ENCODE results near the gene TMEM44. TPM values are rescaled to one million over a fixed set of nuclear protein-coding genes. Genes with fewer than 3 reads are reported as not detected.
"Not testable (repeated sequence)": the region's sequence is repeated elsewhere in the genome, so short reads cannot be mapped to it uniquely, and the experiment has no call there.

TMEM44 gene
- total RNA-seq, 2 experiments from 2014 or later = 4.0 to 5.8 TPM

DNA sequence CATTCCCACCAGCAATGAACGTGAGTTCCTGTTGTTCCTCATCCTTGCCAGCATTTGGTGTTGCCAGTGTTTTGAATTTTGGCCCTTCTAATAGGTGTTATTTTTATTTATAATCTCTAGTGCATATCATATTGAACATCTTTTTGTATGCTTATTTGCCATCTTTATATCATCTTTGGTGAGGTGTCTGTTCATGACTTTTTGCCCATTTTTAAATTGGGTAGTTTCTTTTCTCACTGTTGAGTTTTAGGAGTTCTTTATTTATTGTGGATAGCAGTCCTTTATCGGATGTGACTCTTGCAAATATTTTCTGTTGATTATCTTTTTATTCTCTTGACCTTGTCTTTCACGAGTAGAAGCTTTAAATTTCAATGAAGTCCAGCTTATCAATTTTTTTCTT is 86.2 kb downstream of the TMEM44 start:
- ChIA-PET CTCF (no interaction called here), POLR2A (no interaction called here)
- peaks cover 2% of the 10 kb centered on the region for H3K36me3 Mint-ChIP-seq
- no peak overlapping the region for H3K27ac Mint-ChIP-seq
- H3K4me1 Mint-ChIP-seq (ENCODE audit: low read depth) = no peaks in the 10 kb centered on the region
- no peaks in the 10 kb centered on the region for H3K27me3 Mint-ChIP-seq
- DNase-seq = no peak
- peaks cover 7% of the 10 kb centered on the region for H3K9me3 Mint-ChIP-seq
- H3K4me3 Mint-ChIP-seq = no peak overlapping the region
- intact Hi-C loops (cut with micrococcal nuclease) = no loop called here

GRCh38 chr3:194545538-194545937 is 87.7 kb downstream of the TMEM44 start:
- H3K36me3 Mint-ChIP-seq; H3K27ac Mint-ChIP-seq; intact Hi-C loops (cut with micrococcal nuclease); DNase-seq; H3K4me1 Mint-ChIP-seq (ENCODE audit: low read depth); H3K27me3 Mint-ChIP-seq; H3K9me3 Mint-ChIP-seq; H3K4me3 Mint-ChIP-seq; POLR2A ChIA-PET; CTCF ChIA-PET: not testable (repeated sequence)

DNA sequence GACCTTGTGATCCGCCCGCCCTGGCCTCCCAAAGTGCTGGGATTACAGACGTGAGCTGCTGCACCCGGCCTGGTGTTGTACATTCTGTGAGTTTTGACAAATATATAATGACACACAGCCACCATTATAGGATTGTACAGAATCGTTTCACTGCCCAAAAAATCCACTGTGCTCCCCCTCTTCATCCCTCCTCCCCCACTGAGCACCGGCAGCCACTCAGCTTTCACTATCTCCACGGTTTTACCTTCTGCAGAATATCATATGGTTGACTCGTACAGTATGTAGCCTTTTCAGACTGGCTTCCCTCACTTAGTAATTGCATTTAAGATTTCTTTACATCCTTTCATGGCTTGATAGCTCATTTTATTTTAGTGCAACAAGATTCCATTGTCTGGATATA is 89.7 kb downstream of the TMEM44 start:
- H3K4me3 Mint-ChIP-seq = no peak overlapping the region
- peaks cover 2% of the 10 kb centered on the region for H3K36me3 Mint-ChIP-seq
- DNase-seq = no peak
- POLR2A ChIA-PET = no interaction called here
- peaks cover 4% of the 10 kb centered on the region for H3K4me1 Mint-ChIP-seq (ENCODE audit: low read depth)
- CTCF ChIA-PET = no interaction called here
- intact Hi-C loops (cut with micrococcal nuclease) = no loop called here
- peaks cover 7% of the 10 kb centered on the region for H3K9me3 Mint-ChIP-seq
- H3K27me3 Mint-ChIP-seq = no peaks in the 10 kb centered on the region
- no peak overlapping the region for H3K27ac Mint-ChIP-seq

DNA sequence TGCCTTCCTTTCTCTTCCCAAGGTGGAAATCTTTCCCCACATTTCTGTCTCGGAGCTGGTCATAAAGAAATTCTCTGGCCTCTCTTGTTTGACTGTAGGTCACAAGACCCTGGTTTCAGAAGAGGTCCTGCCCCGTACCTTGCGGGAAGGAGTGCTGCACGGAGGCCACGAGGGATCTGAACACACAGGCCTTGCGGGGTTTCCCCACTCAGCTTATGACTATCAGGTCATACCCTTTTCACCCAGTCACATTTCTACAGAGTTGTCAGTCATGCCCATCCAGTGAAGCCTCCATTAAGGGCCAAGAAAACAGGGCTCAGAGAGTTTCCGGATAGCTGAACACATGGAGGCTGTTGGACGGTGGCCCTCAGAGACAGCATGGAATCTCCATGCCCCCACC is 91.7 kb downstream of the TMEM44 start:
- H3K4me1 Mint-ChIP-seq (ENCODE audit: low read depth) = peaks cover 4% of the 10 kb centered on the region
- DNase-seq = peak; percentile 24
- no peaks in the 10 kb centered on the region for H3K9me3 Mint-ChIP-seq
- CTCF ChIA-PET = no interaction called here
- no peaks in the 10 kb centered on the region for H3K27me3 Mint-ChIP-seq
- no peaks in the 10 kb centered on the region for H3K36me3 Mint-ChIP-seq
- no peak overlapping the region for H3K4me3 Mint-ChIP-seq
- intact Hi-C loops (cut with micrococcal nuclease) = no loop called here
- POLR2A ChIA-PET = no interaction called here
- no peak overlapping the region for H3K27ac Mint-ChIP-seq

- H3K27ac Mint-ChIP-seq = no peak overlapping the region
- ChIA-PET POLR2A (no interaction called here), CTCF (no interaction called here)
- DNase-seq = no peak
- H3K4me1 Mint-ChIP-seq (ENCODE audit: low read depth) = peaks cover 4% of the 10 kb centered on the region
- H3K9me3 Mint-ChIP-seq = no peaks in the 10 kb centered on the region
- no peaks in the 10 kb centered on the region for H3K27me3 Mint-ChIP-seq
- H3K4me3 Mint-ChIP-seq = no peak overlapping the region
- intact Hi-C loops (cut with micrococcal nuclease) = no loop called here
- no peaks in the 10 kb centered on the region for H3K36me3 Mint-ChIP-seq
These were observed 92.8 kb downstream of the TMEM44 start for GRCh38 chr3:194540274-194540905.

- peaks cover 4% of the 10 kb centered on the region for H3K4me1 Mint-ChIP-seq (ENCODE audit: low read depth)
- CTCF ChIA-PET = interaction anchor here (1.0 kb wide), 1 partner anchor 34 kb away, joined by 3 read pairs; no protein-coding TSS in a partner anchor
These were observed 93.7 kb downstream of the TMEM44 start for GRCh38 chr3:194539498-194539897.

GRCh38 chr3:194537732-194538247 is 95.4 kb downstream of the TMEM44 start:
- H3K27me3 Mint-ChIP-seq = peaks cover 3% of the 10 kb centered on the region
- ChIA-PET POLR2A (no interaction called here), CTCF (no interaction called here)
- no peak for DNase-seq
- H3K36me3 Mint-ChIP-seq = peaks cover 9% of the 10 kb centered on the region
- H3K4me1 Mint-ChIP-seq (ENCODE audit: low read depth) = peaks cover 4% of the 10 kb centered on the region
- peaks cover 18% of the 10 kb centered on the region for H3K9me3 Mint-ChIP-seq
- no peak overlapping the region for H3K27ac Mint-ChIP-seq
- no peak overlapping the region for H3K4me3 Mint-ChIP-seq
- intact Hi-C loops (cut with micrococcal nuclease) = no loop called here

More at GRCh38 chr3:194539498-194539897, 93.7 kb downstream of the TMEM44 start:
- Mint-ChIP-seq H3K36me3 (peaks cover 2% of the 10 kb centered on the region), H3K27me3 (peaks cover 2% of the 10 kb centered on the region), H3K27ac (no peak overlapping the region), H3K9me3 (peaks cover 6% of the 10 kb centered on the region), H3K4me3 (no peak overlapping the region)
- POLR2A ChIA-PET = no interaction called here
- DNase-seq = no peak
- intact Hi-C loops (cut with micrococcal nuclease) = no loop called here

Other genes with a start within 250 kb of the TMEM44 start
- under 1 TPM; 0.24 to 0.31 TPM for gene GP5, start 234.2 kb downstream of the TMEM44 start, total RNA-seq
- gene ATP13A3, start 146.4 kb downstream of the TMEM44 start, total RNA-seq = 100 to 1,000 TPM; 136 to 145 TPM
- 10 to 100 TPM; 34.6 to 35.3 TPM for gene LSG1, start 38.8 kb upstream of the TMEM44 start, total RNA-seq
- 1 to 10 TPM; 7.4 to 8.5 TPM for gene FAM43A, start 52.5 kb upstream of the TMEM44 start, total RNA-seq

Measured in activated CD4-positive, alpha-beta memory T cell treated with anti-CD3 and anti-CD28 coated beads for 36 hours (primary cell).